GM12873 (cell line): Measurements from ENCODE around the gene MACROD2.

Source experiments
- TF ChIP-seq, protein P1 (sequence below): IDR thresholded peaks from 2 replicates; pipeline ENCODE4 v1.5.1; 2012; ENCODE audit warnings: low read depth, mild to moderate bottlenecking, moderate library complexity, low read length, control low read depth; ENCODE audit not compliant: insufficient read depth; ENCODE audit errors: missing control alignments

The MACROD2 gene

DNA sequence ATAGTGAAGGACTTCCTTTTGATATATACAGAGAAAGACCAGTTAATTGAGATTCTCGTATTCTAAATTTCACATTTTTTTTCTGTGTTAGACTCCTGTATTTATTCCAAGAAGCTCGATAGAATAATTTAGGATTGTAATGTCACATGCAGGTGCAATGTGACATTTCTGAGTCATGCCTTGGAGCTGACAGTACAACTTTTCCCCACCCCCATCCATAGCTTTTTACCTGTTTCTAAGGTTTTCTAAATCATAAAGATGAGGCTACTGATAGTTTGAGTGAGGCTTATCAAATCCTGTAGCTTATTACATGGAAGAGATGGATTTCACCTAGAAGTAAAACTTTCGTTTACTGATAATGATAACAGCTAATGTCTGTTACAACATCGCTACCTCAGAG, 304.5 kb downstream of the MACROD2 start:
- TF ChIP-seq, protein P1, sequence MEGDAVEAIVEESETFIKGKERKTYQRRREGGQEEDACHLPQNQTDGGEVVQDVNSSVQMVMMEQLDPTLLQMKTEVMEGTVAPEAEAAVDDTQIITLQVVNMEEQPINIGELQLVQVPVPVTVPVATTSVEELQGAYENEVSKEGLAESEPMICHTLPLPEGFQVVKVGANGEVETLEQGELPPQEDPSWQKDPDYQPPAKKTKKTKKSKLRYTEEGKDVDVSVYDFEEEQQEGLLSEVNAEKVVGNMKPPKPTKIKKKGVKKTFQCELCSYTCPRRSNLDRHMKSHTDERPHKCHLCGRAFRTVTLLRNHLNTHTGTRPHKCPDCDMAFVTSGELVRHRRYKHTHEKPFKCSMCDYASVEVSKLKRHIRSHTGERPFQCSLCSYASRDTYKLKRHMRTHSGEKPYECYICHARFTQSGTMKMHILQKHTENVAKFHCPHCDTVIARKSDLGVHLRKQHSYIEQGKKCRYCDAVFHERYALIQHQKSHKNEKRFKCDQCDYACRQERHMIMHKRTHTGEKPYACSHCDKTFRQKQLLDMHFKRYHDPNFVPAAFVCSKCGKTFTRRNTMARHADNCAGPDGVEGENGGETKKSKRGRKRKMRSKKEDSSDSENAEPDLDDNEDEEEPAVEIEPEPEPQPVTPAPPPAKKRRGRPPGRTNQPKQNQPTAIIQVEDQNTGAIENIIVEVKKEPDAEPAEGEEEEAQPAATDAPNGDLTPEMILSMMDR: no peak

GRCh38 chr20:14303106-14303505, 307.8 kb downstream of the MACROD2 start:
- TF ChIP-seq, protein P1: no peak

DNA sequence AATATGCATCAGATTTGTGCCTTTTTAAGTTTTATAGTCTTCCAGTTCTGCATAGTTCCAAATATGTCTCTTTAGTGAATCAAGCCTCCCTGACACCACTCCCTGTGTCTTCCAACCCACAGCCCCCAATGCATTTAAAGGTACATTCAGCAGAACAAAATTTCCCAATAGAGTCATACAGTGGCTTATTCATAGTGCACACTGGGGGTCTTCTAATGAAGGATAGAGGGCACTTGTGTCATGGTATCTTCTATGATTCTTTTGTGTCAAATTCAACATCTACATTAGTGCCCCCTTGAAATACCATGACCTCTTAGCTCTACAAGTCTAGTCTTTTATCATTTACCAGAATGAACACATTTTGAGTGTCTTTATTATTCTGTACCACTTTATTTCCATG, 308.3 kb downstream of the MACROD2 start:
- TF ChIP-seq, protein P1: no peak

- TF ChIP-seq, protein P1: no peak
These were observed 309.2 kb downstream of the MACROD2 start for GRCh38 chr20:14304472-14304871.

GRCh38 chr20:14307956-14308355, 312.6 kb downstream of the MACROD2 start:
- TF ChIP-seq, protein P1: no peak

DNA sequence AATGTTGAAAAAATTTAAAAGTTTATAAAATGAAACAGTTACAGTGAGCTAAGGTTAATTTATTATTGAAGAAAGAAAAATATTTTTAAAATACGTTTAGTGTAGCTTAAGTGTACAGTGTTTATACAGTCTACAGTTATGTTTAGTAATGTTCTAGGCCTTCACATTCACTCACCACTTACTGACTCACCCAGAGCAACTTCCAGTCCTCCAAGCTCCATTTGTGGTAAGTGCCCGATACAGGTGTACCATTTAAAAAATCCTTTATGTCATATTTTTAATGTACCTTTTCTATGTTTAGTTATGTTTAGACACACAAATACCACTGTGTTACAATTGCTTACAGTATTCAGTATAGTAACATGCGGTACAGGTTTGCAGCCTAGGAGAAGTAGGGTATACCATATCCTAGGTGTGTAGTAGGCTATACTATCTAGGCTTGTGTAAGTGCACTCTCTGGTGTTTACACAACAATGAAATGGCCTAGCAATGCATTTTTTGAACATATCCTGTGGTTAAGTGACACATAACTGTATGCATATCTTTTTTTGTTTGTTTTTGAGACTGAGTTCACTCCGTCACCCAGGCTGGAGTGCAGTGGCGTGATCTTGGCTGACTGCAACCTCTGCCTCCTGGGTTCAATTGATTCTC, 315.8 kb downstream of the MACROD2 start:
- TF ChIP-seq, protein P1: no peak

DNA sequence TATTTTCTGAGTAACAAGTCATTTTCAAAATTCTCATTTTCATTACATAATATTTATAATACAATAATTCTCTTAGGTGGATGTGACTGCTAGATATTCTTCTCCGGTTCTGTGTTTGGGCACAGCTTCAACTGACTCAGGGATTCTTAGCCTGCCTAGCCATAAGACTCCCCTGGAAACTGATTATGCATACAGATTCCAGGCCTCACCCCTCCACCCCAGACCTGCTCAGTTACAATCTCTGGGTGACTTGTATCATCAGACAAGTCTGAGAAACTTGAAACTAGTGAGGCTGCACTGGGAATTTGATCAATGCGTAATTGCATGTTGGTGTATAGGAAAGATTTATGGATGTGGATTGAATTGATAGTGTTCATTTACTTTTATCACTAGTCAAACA, 316.7 kb downstream of the MACROD2 start:
- TF ChIP-seq, protein P1: no peak
